ENCODE results near the gene RAMP2. TPM values are rescaled to one million over a fixed set of nuclear protein-coding genes. Genes with fewer than 3 reads are reported as not detected.
A peak's percentile ranks its signal among the peaks of the same experiment; 100 is the strongest.

The RAMP2 gene
- total and polyA plus RNA-seq, 2 of the 13 experiments (the other 11 are each of a cell fraction or from before 2014, with no cell fraction given), result 1.4 to 5.2 TPM

- 0 out of 2 replicates have a peak, but pooled peaks have one; percentile 22 for TF ChIP-seq ZNF784 (CRISPR knock-in tag; IDR thresholded peaks at IDR 0.05; ENCODE audit: borderline replicate concordance)
- 0 out of 2 replicates have a peak, but pooled peaks have one; percentile 29 for TF ChIP-seq ZSCAN29 (CRISPR knock-in tag; conservative IDR thresholded peaks at IDR 0.05)
- no peak for TF ChIP-seq ZNF335 (CRISPR knock-in tag; IDR thresholded peaks at IDR 0.05)
- TF ChIP-seq KMT2A (CRISPR knock-in tag; IDR thresholded peaks at IDR 0.05), result no peak; the same call in 1 of the 2 replicates
- no peak for TF ChIP-seq ZNF101 (CRISPR knock-in tag; IDR thresholded peaks at IDR 0.05; ENCODE audit: borderline replicate concordance, low read depth)
- no peak for TF ChIP-seq ZNF121 (CRISPR knock-in tag; IDR thresholded peaks at IDR 0.05)
- TF ChIP-seq KDM2A (CRISPR knock-in tag; IDR thresholded peaks at IDR 0.05; ENCODE audit: borderline replicate concordance, low read depth), result peak; percentile 21; the same call in 1 of the 2 replicates
- TF ChIP-seq ZNF138 (CRISPR knock-in tag; IDR thresholded peaks at IDR 0.05; ENCODE audit: low read depth), result peak; percentile 48; the same call in 1 of the 2 replicates
- peak; percentile 81 for TF ChIP-seq ZFX (CRISPR knock-in tag; IDR thresholded peaks at IDR 0.05; ENCODE audit: low read depth)
- no peak for TF ChIP-seq SPEN (CRISPR knock-in tag; IDR thresholded peaks at IDR 0.05; ENCODE audit: low read depth)
- 0 out of 2 replicates have a peak, but pooled peaks have one; percentile 48 for TF ChIP-seq KLF12 (CRISPR knock-in tag; IDR thresholded peaks at IDR 0.05; ENCODE audit: borderline replicate concordance)
- peak; percentile 18; the same call in 1 of the 2 replicates for TF ChIP-seq CREBL2 (CRISPR knock-in tag; IDR thresholded peaks at IDR 0.05; ENCODE audit: borderline replicate concordance)
- TF ChIP-seq ZNF12 (CRISPR knock-in tag; IDR thresholded peaks at IDR 0.05), result peak; percentile 37; the same call in 1 of the 2 replicates
- peak; percentile 14 for TF ChIP-seq ZEB1 (IDR thresholded peaks at IDR 0.05; ENCODE audit: insufficient replicate concordance, low read depth)
- 0 out of 2 replicates have a peak, but pooled peaks have one; percentile 10 for TF ChIP-seq MEIS2 (CRISPR knock-in tag; IDR thresholded peaks at IDR 0.05)
- 0 out of 2 replicates have a peak, but pooled peaks have one; percentile 15 for TF ChIP-seq ZBTB46 (CRISPR knock-in tag; IDR thresholded peaks at IDR 0.05; ENCODE audit: borderline replicate concordance)
- TF ChIP-seq IKZF4 (CRISPR knock-in tag; IDR thresholded peaks at IDR 0.05; ENCODE audit: borderline replicate concordance, low read depth, not compliant biosample characterization), result peak; percentile 22
- no peak for TF ChIP-seq ZNF543 (CRISPR knock-in tag; IDR thresholded peaks at IDR 0.05)
- peak; percentile 20; the same call in 1 of the 2 replicates for TF ChIP-seq SRY (CRISPR knock-in tag; IDR thresholded peaks at IDR 0.05)
- peak; percentile 7; the same call in 1 of the 2 replicates for TF ChIP-seq MTA1 (CRISPR knock-in tag; IDR thresholded peaks at IDR 0.05; ENCODE audit: borderline replicate concordance)
- peak; percentile 61 to 92; a peak in 3 of 4 replicates for TF ChIP-seq POLR2A (IDR thresholded peaks at IDR 0.05; ENCODE audit: insufficient read depth in 1 of 2, low read depth in 2 of 2, low read length in 2 of 2)
- peak; percentile 21; the same call in 1 of the 2 replicates for TF ChIP-seq RARA (CRISPR knock-in tag; IDR thresholded peaks at IDR 0.05)
- no peak for TF ChIP-seq AKAP8 (CRISPR knock-in tag; IDR thresholded peaks at IDR 0.05)
- no peak for TF ChIP-seq BATF2 (CRISPR knock-in tag; IDR thresholded peaks at IDR 0.05)
- no peak for TF ChIP-seq PTBP1 (IDR thresholded peaks at IDR 0.05; ENCODE audit: low read depth, low read length, poor library complexity, severe bottlenecking)
- TF ChIP-seq ZNF83 (CRISPR knock-in tag; IDR thresholded peaks at IDR 0.05; ENCODE audit: borderline replicate concordance), result no peak; the same call in 1 of the 2 replicates
Measured at GRCh38 chr17:42744283-42744805, 16.7 kb upstream of the RAMP2 start (continued).
